ENCODE data around the gene B3GNT3. TPM values are rescaled to one million over a fixed set of nuclear protein-coding genes. Genes with fewer than 3 reads are reported as not detected.
A peak's percentile ranks its signal among the peaks of the same experiment; 100 is the strongest.
"Not testable (repeated sequence)": the region's sequence is repeated elsewhere in the genome, so short reads cannot be mapped to it uniquely, and the experiment has no call there.

B3GNT3 gene
- total RNA-seq, 1 donor from 2014 or later: 0.36 TPM

DNA sequence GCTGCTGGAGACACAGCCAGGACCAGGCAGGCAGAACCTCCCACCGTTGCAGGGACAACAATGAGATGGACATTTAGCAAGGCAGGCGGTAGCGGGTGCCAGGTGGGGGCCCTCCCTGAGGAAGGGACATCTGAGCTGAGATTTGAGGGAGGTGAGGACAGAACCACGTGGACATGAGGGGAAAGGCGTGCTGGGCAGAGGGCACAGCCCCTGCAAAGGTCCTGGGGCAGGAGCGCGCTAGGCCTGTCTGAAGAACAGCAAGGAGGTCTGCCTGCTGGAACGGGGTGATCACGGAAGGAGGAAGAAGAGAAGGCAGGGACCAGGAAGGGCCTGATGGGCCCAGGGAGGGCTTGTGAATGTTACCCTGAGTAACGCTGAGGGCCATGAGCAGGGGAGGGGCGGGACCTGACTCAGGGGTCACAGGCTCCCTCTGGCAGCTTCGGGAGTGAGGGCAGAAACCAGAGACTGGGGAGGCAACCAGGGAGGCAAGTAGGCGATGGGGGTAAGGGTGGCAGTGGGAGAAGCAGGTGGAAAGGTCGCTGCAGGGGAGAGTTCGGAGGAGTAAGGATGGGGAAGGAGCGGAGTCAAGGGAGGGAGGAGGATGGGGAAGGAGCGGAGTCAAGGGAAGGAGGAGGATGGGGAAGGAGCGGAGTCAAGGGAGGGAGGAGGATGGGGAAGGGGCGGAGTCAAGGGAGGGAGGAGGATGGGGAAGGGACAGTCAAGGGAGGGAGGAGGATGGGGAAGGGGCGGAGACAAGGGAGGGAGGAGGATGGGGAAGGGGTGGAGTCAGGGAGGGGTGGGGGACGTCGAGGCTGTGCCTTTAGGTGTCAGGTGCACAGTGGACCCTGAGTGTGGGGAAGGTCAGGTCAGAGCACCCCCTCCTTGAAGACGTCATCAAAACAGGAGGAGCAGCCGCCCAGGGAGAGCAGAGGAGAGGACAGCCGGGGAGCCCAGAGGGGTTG, 15.7 kb upstream of the B3GNT3 start:
- H3K4me1 Mint-ChIP-seq (ENCODE audit: low read depth, unreplicated experiment): no peaks in the 10 kb centered on the region
- H3K36me3 Mint-ChIP-seq (ENCODE audit: low read depth, unreplicated experiment): no peaks in the 10 kb centered on the region
- H3K27ac Mint-ChIP-seq (ENCODE audit: unreplicated experiment): no peak overlapping the region
- H3K27me3 ChIP-seq (ENCODE audit: insufficient read depth, low read length): no peaks in the 10 kb centered on the region
- H3K79me2 ChIP-seq (ENCODE audit: insufficient read depth, low read length): no peaks in the 10 kb centered on the region
- H3K4me3 ChIP-seq (ENCODE audit: insufficient read depth, low read depth, low read length): no peak overlapping the region
- H3K9me3 Mint-ChIP-seq (ENCODE audit: unreplicated experiment): peaks cover 5% of the 10 kb centered on the region
- peak overlapping the region; percentile 56 for H2AFZ ChIP-seq (ENCODE audit: low read depth, low read length)
- peak overlapping the region; percentile 54 for H3K4me2 ChIP-seq (ENCODE audit: low read length)
- TF ChIP-seq, protein P1, sequence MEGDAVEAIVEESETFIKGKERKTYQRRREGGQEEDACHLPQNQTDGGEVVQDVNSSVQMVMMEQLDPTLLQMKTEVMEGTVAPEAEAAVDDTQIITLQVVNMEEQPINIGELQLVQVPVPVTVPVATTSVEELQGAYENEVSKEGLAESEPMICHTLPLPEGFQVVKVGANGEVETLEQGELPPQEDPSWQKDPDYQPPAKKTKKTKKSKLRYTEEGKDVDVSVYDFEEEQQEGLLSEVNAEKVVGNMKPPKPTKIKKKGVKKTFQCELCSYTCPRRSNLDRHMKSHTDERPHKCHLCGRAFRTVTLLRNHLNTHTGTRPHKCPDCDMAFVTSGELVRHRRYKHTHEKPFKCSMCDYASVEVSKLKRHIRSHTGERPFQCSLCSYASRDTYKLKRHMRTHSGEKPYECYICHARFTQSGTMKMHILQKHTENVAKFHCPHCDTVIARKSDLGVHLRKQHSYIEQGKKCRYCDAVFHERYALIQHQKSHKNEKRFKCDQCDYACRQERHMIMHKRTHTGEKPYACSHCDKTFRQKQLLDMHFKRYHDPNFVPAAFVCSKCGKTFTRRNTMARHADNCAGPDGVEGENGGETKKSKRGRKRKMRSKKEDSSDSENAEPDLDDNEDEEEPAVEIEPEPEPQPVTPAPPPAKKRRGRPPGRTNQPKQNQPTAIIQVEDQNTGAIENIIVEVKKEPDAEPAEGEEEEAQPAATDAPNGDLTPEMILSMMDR (IDR thresholded peaks at IDR 0.05; ENCODE audit: insufficient read depth, low read depth, low read length): no peak
- no peak for TF ChIP-seq EZH2 (IDR thresholded peaks at IDR 0.05; ENCODE audit: insufficient read depth, low read length)
- no peaks in the 10 kb centered on the region for H4K20me1 ChIP-seq (ENCODE audit: insufficient read depth, low read length)
- peaks cover 23% of the 10 kb centered on the region for H3K27me3 Mint-ChIP-seq (ENCODE audit: low read depth, unreplicated experiment)
- no peaks in the 10 kb centered on the region for H3K4me1 ChIP-seq (ENCODE audit: insufficient read depth, low read length)
- no peaks in the 10 kb centered on the region for H3K36me3 ChIP-seq (ENCODE audit: insufficient read depth, low read length)
- H3K4me3 Mint-ChIP-seq (ENCODE audit: unreplicated experiment): peak overlapping the region; percentile 6
- DNase-seq (ENCODE audit: low read depth) (peak; percentile 28), FAIRE-seq (no peak)
- H3K27ac ChIP-seq (ENCODE audit: low read depth, low read length): no peak overlapping the region
- H3K9me3 ChIP-seq (ENCODE audit: insufficient read depth, low read depth, low read length): no peaks in the 10 kb centered on the region
- H3K9ac ChIP-seq (ENCODE audit: low read length): no peak overlapping the region

DNA sequence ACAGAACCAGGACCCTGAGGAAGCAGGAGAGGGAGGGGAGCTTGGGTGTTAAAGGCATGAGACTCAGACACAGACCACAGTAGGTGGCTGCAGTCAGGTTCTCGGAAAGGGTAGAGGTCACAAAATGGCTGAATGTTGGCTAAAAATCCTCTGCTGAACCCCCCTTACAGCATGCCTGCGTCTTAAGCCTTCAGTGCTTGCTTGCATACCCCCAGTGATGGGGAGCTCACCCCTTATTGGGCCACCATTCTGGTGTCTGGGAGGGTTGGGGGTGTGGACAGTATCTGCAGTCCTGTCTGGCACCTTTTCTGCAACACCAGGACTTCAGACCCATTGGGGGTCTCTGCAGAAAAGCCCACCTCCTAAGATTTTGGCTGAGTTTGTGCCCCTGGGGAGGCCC, 14.2 kb upstream of the B3GNT3 start:
- Histone ChIP-seq H3K79me2 (ENCODE audit: insufficient read depth, low read length) (no peaks in the 10 kb centered on the region), H3K4me1 (ENCODE audit: insufficient read depth, low read length) (no peaks in the 10 kb centered on the region), H3K4me2 (ENCODE audit: low read length) (no peak overlapping the region), H3K27me3 (ENCODE audit: insufficient read depth, low read length) (no peaks in the 10 kb centered on the region), H3K36me3 (ENCODE audit: insufficient read depth, low read length) (no peaks in the 10 kb centered on the region), H3K4me3 (ENCODE audit: insufficient read depth, low read depth, low read length) (no peak overlapping the region), H2AFZ (ENCODE audit: low read depth, low read length) (no peak overlapping the region), H4K20me1 (ENCODE audit: insufficient read depth, low read length) (no peaks in the 10 kb centered on the region), H3K9me3 (ENCODE audit: insufficient read depth, low read depth, low read length) (no peaks in the 10 kb centered on the region), H3K27ac (ENCODE audit: low read depth, low read length) (no peak overlapping the region), H3K9ac (ENCODE audit: low read length) (no peak overlapping the region)
- TF ChIP-seq, protein P1 (IDR thresholded peaks at IDR 0.05; ENCODE audit: insufficient read depth, low read depth, low read length): no peak
- peaks cover 5% of the 10 kb centered on the region for H3K9me3 Mint-ChIP-seq (ENCODE audit: unreplicated experiment)
- H3K36me3 Mint-ChIP-seq (ENCODE audit: low read depth, unreplicated experiment): no peaks in the 10 kb centered on the region
- DNase-seq (ENCODE audit: low read depth): no peak
- H3K27ac Mint-ChIP-seq (ENCODE audit: unreplicated experiment): no peak overlapping the region
- H3K27me3 Mint-ChIP-seq (ENCODE audit: low read depth, unreplicated experiment): peaks cover 15% of the 10 kb centered on the region
- H3K4me3 Mint-ChIP-seq (ENCODE audit: unreplicated experiment): no peak overlapping the region
- FAIRE-seq: no peak
- no peaks in the 10 kb centered on the region for H3K4me1 Mint-ChIP-seq (ENCODE audit: low read depth, unreplicated experiment)

DNA sequence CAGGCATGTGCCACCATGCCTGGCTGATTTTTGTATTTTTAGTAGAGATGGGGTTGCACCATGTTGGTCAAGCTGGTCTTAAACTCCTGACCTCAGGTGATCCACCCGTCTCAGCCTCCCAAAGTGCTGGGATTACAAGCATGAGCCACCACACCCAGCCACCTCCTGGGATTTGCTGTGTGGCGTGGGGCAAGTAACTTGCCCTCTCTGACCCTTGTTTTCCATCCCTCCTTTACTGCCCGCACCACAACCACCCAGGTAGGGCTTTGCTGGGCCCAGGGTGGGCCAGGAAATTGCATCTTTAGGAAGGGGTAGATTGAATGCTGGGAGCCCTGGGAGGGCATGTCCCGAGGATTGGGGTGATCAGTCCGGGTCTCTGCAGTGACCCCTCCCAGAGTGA, 11.2 kb upstream of the B3GNT3 start:
- H3K4me3 ChIP-seq (ENCODE audit: insufficient read depth, low read depth, low read length); H3K9ac ChIP-seq (ENCODE audit: low read length); H3K9me3 ChIP-seq (ENCODE audit: insufficient read depth, low read depth, low read length); H3K27me3 ChIP-seq (ENCODE audit: insufficient read depth, low read length); H3K27ac ChIP-seq (ENCODE audit: low read depth, low read length); H3K9me3 Mint-ChIP-seq (ENCODE audit: unreplicated experiment); H3K4me1 ChIP-seq (ENCODE audit: insufficient read depth, low read length); H3K27ac Mint-ChIP-seq (ENCODE audit: unreplicated experiment); DNase-seq (ENCODE audit: low read depth); H3K4me1 Mint-ChIP-seq (ENCODE audit: low read depth, unreplicated experiment); H3K4me3 Mint-ChIP-seq (ENCODE audit: unreplicated experiment); H2AFZ ChIP-seq (ENCODE audit: low read depth, low read length); H3K36me3 Mint-ChIP-seq (ENCODE audit: low read depth, unreplicated experiment); H4K20me1 ChIP-seq (ENCODE audit: insufficient read depth, low read length); H3K36me3 ChIP-seq (ENCODE audit: insufficient read depth, low read length); H3K27me3 Mint-ChIP-seq (ENCODE audit: low read depth, unreplicated experiment); H3K79me2 ChIP-seq (ENCODE audit: insufficient read depth, low read length); FAIRE-seq; H3K4me2 ChIP-seq (ENCODE audit: low read length): not testable (repeated sequence)

All from astrocyte (in vitro differentiated cells and primary cell).